DOHH2 (cell line): ENCODE measurements around the gene AGAP2.

Source experiments
- H3F3A ChIP-seq: fragments of 200-600 bp; sonication (generic), shearing (Covaris generic); 2 replicates; pipeline ENCODE4 v1.6.0; 2016; ENCODE audit warnings: antibody characterized with exemption, mild to moderate bottlenecking; ENCODE audit not compliant: control insufficient read depth, insufficient read depth
- H3K27ac ChIP-seq: fragments of 200-600 bp; sonication (generic); 2 replicates; pipeline ENCODE4 v1.5.1; 2014; ENCODE audit warnings: low read depth, mild to moderate bottlenecking, low read length, moderate library complexity
- H3K27me3 ChIP-seq: fragments of 200-600 bp; sonication (generic); 2 replicates; pipeline ENCODE4 v1.6.1; 2014; ENCODE audit warnings: mild to moderate bottlenecking, low read length, mixed read lengths; ENCODE audit not compliant: control insufficient read depth
- H3K36me3 ChIP-seq: fragments of 200-600 bp; sonication (generic); 2 replicates; pipeline ENCODE4 v1.6.1; 2014; ENCODE audit warnings: mild to moderate bottlenecking, low read length, moderate library complexity, mixed read lengths; ENCODE audit not compliant: control insufficient read depth
- H3K4me1 ChIP-seq: fragments of 200-600 bp; sonication (generic); 2 replicates; pipeline ENCODE4 v1.6.1; 2014; ENCODE audit warnings: mild to moderate bottlenecking, low read length, mixed read lengths; ENCODE audit not compliant: control insufficient read depth
- H3K4me2 ChIP-seq: fragments of 200-600 bp; sonication (generic); 2 replicates; pipeline ENCODE4 v1.6.0; 2014; ENCODE audit warnings: mild to moderate bottlenecking, low read length, moderate library complexity
- H3K4me3 ChIP-seq: fragments of 200-600 bp; sonication (generic); 2 replicates; pipeline ENCODE4 v1.5.1; 2014; ENCODE audit warnings: mild to moderate bottlenecking, low read length, mixed read lengths
- H3K79me2 ChIP-seq: fragments of 200-600 bp; sonication (generic); 2 replicates; pipeline ENCODE4 v1.6.1; 2014; ENCODE audit warnings: mild to moderate bottlenecking, low read length, mixed read lengths; ENCODE audit not compliant: control insufficient read depth
- H3K9me2 ChIP-seq: fragments of 200-600 bp; sonication (generic); replicated peaks from 2 replicates; pipeline ENCODE4 v1.6.1; 2014; ENCODE audit warnings: mild to moderate bottlenecking, low read length, mixed read lengths; ENCODE audit not compliant: control insufficient read depth
- H3K9me3 ChIP-seq: fragments of 200-600 bp; sonication (generic); 2 replicates; pipeline ENCODE4 v1.6.1; 2014; ENCODE audit warnings: antibody characterized with exemption, low read length, mixed read lengths; ENCODE audit not compliant: control insufficient read depth, insufficient read depth
- H4K20me1 ChIP-seq: fragments of 200-600 bp; sonication (generic); 2 replicates; pipeline ENCODE4 v1.6.0; 2014; ENCODE audit warnings: low read depth, mild to moderate bottlenecking, antibody characterized with exemption, low read length, moderate library complexity; ENCODE audit not compliant: control insufficient read depth, insufficient read depth
- CTCF ChIP-seq: fragments of 200-600 bp; sonication (generic); IDR thresholded peaks from one replicate; pipeline ENCODE4 v1.5.1; 2014; ENCODE audit warnings: antibody characterized with exemption, mild to moderate bottlenecking, low read depth, low read length; ENCODE audit not compliant: poor library complexity, severe bottlenecking
- EZH2phosphoT487 ChIP-seq: fragments of 200-600 bp; sonication (generic); IDR thresholded peaks from 2 replicates; pipeline ENCODE4 v1.6.1; 2017; ENCODE audit warnings: borderline replicate concordance, mild to moderate bottlenecking, antibody characterized with exemption, low read length, moderate library complexity, mixed read lengths

AGAP2 gene

GRCh38 chr12:57753756-57754337 is 15.3 kb upstream of the AGAP2 start:
- TF ChIP-seq CTCF: no peak
- TF ChIP-seq EZH2phosphoT487: no peak
- Histone ChIP-seq H3K79me2 (peaks cover 69% of the 10 kb centered on the region), H4K20me1 (no peaks in the 10 kb centered on the region; the same call in 1 of the 2 replicates), H3K4me3 (peak overlapping the region; percentile 88), H3K9me2 (no peaks in the 10 kb centered on the region), H3K4me1 (peaks cover 47% of the 10 kb centered on the region), H3K36me3 (peaks cover 56% of the 10 kb centered on the region), H3K27me3 (no peaks in the 10 kb centered on the region), H3K4me2 (peak overlapping the region; percentile 96), H3F3A (peaks cover 19% of the 10 kb centered on the region), H3K9me3 (no peaks in the 10 kb centered on the region), H3K27ac (peak overlapping the region; percentile 37)

GRCh38 chr12:57752668-57753000 is 14.1 kb upstream of the AGAP2 start:
- peaks cover 55% of the 10 kb centered on the region for H3K36me3 ChIP-seq
- peaks cover 58% of the 10 kb centered on the region for H3K79me2 ChIP-seq
- TF ChIP-seq EZH2phosphoT487: no peak
- TF ChIP-seq CTCF: no peak
- peak overlapping the region; percentile 21 for H3K27ac ChIP-seq
- H3K9me2 ChIP-seq: no peaks in the 10 kb centered on the region
- no peaks in the 10 kb centered on the region; the same call in 1 of the 2 replicates for H4K20me1 ChIP-seq
- H3K4me3 ChIP-seq: peak overlapping the region; percentile 69
- peaks cover 46% of the 10 kb centered on the region for H3K4me1 ChIP-seq
- H3K4me2 ChIP-seq: peak overlapping the region; percentile 76
- H3K27me3 ChIP-seq: no peaks in the 10 kb centered on the region
- no peaks in the 10 kb centered on the region for H3K9me3 ChIP-seq
- peaks cover 25% of the 10 kb centered on the region for H3F3A ChIP-seq

- Histone ChIP-seq H3K4me3 (peak within 1 kb of the TSS; percentile 98), H3K27ac (peak within 1 kb of the TSS; percentile 57), H3K4me1 (peaks cover 42% of the 10 kb centered on the region), H4K20me1 (no peaks in the 10 kb centered on the region; the same call in 1 of the 2 replicates), H3F3A (peaks cover 30% of the 10 kb centered on the region), H3K27me3 (no peaks in the 10 kb centered on the region), H3K9me2 (no peaks in the 10 kb centered on the region), H3K4me2 (peak within 1 kb of the TSS; percentile 78), H3K9me3 (no peaks in the 10 kb centered on the region), H3K36me3 (peaks cover 55% of the 10 kb centered on the region), H3K79me2 (peaks cover 52% of the 10 kb centered on the region)
- no peak for TF ChIP-seq CTCF
- no peak for TF ChIP-seq EZH2phosphoT487
Measured at GRCh38 chr12:57751788-57752667, 13.5 kb upstream of the AGAP2 start, which contains the start of gene CDK4. TSS of gene CDK4 (minus strand) at chr12:57752310. CDS start at chr12:57751717, 593 bp downstream.
